ENCODE results near the gene NTRK2.

The NTRK2 gene

GRCh38 chr9:84673806-84674205 lies 4.3 kb downstream of the NTRK2 start:
- Histone ChIP-seq H3K79me1 (ENCODE audit: low read length) (no peaks in the 10 kb centered on the region), H3K36me3 (ENCODE audit: control insufficient read depth in 1 of 2, insufficient read depth in 2 of 2, low read length in 2 of 2) (no peaks in the 10 kb centered on the region), H2BK12ac (ENCODE audit: low read length) (no peak overlapping the region), H3K9ac (ENCODE audit: low read length) (no peak overlapping the region), H3K14ac (ENCODE audit: low read length) (no peak overlapping the region), H3K27me3 (ENCODE audit: insufficient read depth, low read length) (peaks cover 18% of the 10 kb centered on the region), H3K23ac (ENCODE audit: low read length) (no peak overlapping the region), H3K4ac (ENCODE audit: low read depth, low read length) (no peak overlapping the region), H3K4me3 (ENCODE audit: low read depth, low read length) (no peak overlapping the region), H4K91ac (ENCODE audit: low read depth, low read length) (no peak overlapping the region), H2BK120ac (ENCODE audit: insufficient read depth, low read length, poor library complexity) (no peak overlapping the region), H3K4me1 (ENCODE audit: control insufficient read depth in 1 of 2, insufficient read depth in 2 of 2, low read length in 2 of 2) (peaks cover 9 to 18% of the 10 kb centered on the region in 2 experiments), H2AFZ (ENCODE audit: insufficient read depth, low read length, poor library complexity) (no peak overlapping the region), H3K18ac (ENCODE audit: low read length) (no peak overlapping the region), H3K4me2 (ENCODE audit: low read length) (no peak overlapping the region), H4K8ac (ENCODE audit: low read depth, low read length) (no peak overlapping the region), H2BK5ac (ENCODE audit: low read depth, low read length, poor library complexity) (no peak overlapping the region), H3K27ac (ENCODE audit: low read depth, low read length) (no peak overlapping the region), H4K12ac (ENCODE audit: low read depth, low read length) (no peak overlapping the region), H3K79me2 (ENCODE audit: control insufficient read depth, insufficient read depth, low read length, poor library complexity) (no peaks in the 10 kb centered on the region), H3K9me3 (ENCODE audit: insufficient read depth, low read depth, low read length) (peaks cover 1% of the 10 kb centered on the region), H2AK5ac (ENCODE audit: low read length) (no peak overlapping the region)
- WGBS (ENCODE audit: extremely low coverage, insufficient coverage, insufficient read length): no CpG with 5 or more reads among the region's 4 CpGs
- no peak for DNase-seq

- Histone ChIP-seq H3K4me3 (ENCODE audit: low read depth, low read length) (no peak overlapping the region), H3K4me2 (ENCODE audit: low read length) (no peak overlapping the region), H3K18ac (ENCODE audit: low read length) (no peak overlapping the region), H3K79me1 (ENCODE audit: low read length) (no peaks in the 10 kb centered on the region), H4K91ac (ENCODE audit: low read depth, low read length) (no peak overlapping the region), H3K4ac (ENCODE audit: low read depth, low read length) (no peak overlapping the region), H3K14ac (ENCODE audit: low read length) (no peak overlapping the region), H2BK12ac (ENCODE audit: low read length) (no peak overlapping the region), H2AFZ (ENCODE audit: insufficient read depth, low read length, poor library complexity) (no peak overlapping the region), H3K4me1 (ENCODE audit: control insufficient read depth in 1 of 2, insufficient read depth in 2 of 2, low read length in 2 of 2) (peaks cover 0 to 2% of the 10 kb centered on the region in 2 experiments), H2AK5ac (ENCODE audit: low read length) (no peak overlapping the region), H3K9ac (ENCODE audit: low read length) (no peak overlapping the region), H3K27me3 (ENCODE audit: insufficient read depth, low read length) (no peaks in the 10 kb centered on the region), H3K9me3 (ENCODE audit: insufficient read depth, low read depth, low read length) (no peaks in the 10 kb centered on the region), H4K8ac (ENCODE audit: low read depth, low read length) (no peak overlapping the region), H2BK5ac (ENCODE audit: low read depth, low read length, poor library complexity) (no peak overlapping the region), H4K12ac (ENCODE audit: low read depth, low read length) (no peak overlapping the region), H3K79me2 (ENCODE audit: control insufficient read depth, insufficient read depth, low read length, poor library complexity) (no peaks in the 10 kb centered on the region), H2BK120ac (ENCODE audit: insufficient read depth, low read length, poor library complexity) (no peak overlapping the region), H3K23ac (ENCODE audit: low read length) (no peak overlapping the region), H3K27ac (ENCODE audit: low read depth, low read length) (no peak overlapping the region), H3K36me3 (ENCODE audit: control insufficient read depth in 1 of 2, insufficient read depth in 2 of 2, low read length in 2 of 2) (no peaks in the 10 kb centered on the region)
- DNase-seq: no peak
- no CpG with 5 or more reads among the region's 5 CpGs for WGBS (ENCODE audit: extremely low coverage, insufficient coverage, insufficient read length)
These were observed 7.6 kb downstream of the NTRK2 start for GRCh38 chr9:84677080-84677479.

DNA sequence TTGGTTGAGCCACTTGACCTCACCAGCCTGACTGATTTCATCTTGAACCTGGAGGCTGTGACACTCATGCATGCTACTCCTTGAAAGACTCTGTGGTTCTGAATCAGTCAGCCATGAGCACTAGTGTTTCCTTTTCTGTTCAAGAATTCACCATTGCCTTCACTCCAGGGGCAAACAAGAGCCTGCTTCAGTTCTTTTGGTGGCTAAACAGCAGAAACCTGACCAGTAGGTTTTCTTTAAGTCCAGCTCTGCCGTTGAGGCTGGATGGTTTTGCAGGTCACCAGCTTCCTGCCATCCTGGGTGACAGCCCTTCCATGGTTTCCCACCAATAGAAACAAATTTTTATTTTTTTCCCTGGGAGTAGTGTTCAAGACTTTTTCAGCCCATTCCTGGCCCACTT lies 10.0 kb downstream of the NTRK2 start:
- Histone ChIP-seq H2AK5ac (ENCODE audit: low read length) (no peak overlapping the region), H3K14ac (ENCODE audit: low read length) (no peak overlapping the region), H3K23ac (ENCODE audit: low read length) (no peak overlapping the region), H4K12ac (ENCODE audit: low read depth, low read length) (no peak overlapping the region), H3K4me1 (ENCODE audit: control insufficient read depth in 1 of 2, insufficient read depth in 2 of 2, low read length in 2 of 2) (no peaks in the 10 kb centered on the region), H2BK120ac (ENCODE audit: insufficient read depth, low read length, poor library complexity) (no peak overlapping the region), H3K4me3 (ENCODE audit: low read depth, low read length) (no peak overlapping the region), H2BK5ac (ENCODE audit: low read depth, low read length, poor library complexity) (no peak overlapping the region), H4K91ac (ENCODE audit: low read depth, low read length) (no peak overlapping the region), H3K36me3 (ENCODE audit: control insufficient read depth in 1 of 2, insufficient read depth in 2 of 2, low read length in 2 of 2) (no peaks in the 10 kb centered on the region), H4K8ac (ENCODE audit: low read depth, low read length) (no peak overlapping the region), H2AFZ (ENCODE audit: insufficient read depth, low read length, poor library complexity) (no peak overlapping the region), H2BK12ac (ENCODE audit: low read length) (no peak overlapping the region), H3K79me1 (ENCODE audit: low read length) (no peaks in the 10 kb centered on the region), H3K79me2 (ENCODE audit: control insufficient read depth, insufficient read depth, low read length, poor library complexity) (no peaks in the 10 kb centered on the region), H3K4ac (ENCODE audit: low read depth, low read length) (no peak overlapping the region), H3K9ac (ENCODE audit: low read length) (no peak overlapping the region), H3K27me3 (ENCODE audit: insufficient read depth, low read length) (no peaks in the 10 kb centered on the region), H3K27ac (ENCODE audit: low read depth, low read length) (no peak overlapping the region), H3K4me2 (ENCODE audit: low read length) (no peak overlapping the region), H3K9me3 (ENCODE audit: insufficient read depth, low read depth, low read length) (no peaks in the 10 kb centered on the region), H3K18ac (ENCODE audit: low read length) (no peak overlapping the region)
- no CpG with 5 or more reads among the region's 1 CpG for WGBS (ENCODE audit: extremely low coverage, insufficient coverage, insufficient read length)
- no peak for DNase-seq

GRCh38 chr9:84681516-84682285 lies 12.2 kb downstream of the NTRK2 start:
- Histone ChIP-seq H4K12ac (ENCODE audit: low read depth, low read length) (no peak overlapping the region), H3K4ac (ENCODE audit: low read depth, low read length) (no peak overlapping the region), H3K27ac (ENCODE audit: low read depth, low read length) (no peak overlapping the region), H3K9ac (ENCODE audit: low read length) (no peak overlapping the region), H2BK5ac (ENCODE audit: low read depth, low read length, poor library complexity) (no peak overlapping the region), H2BK12ac (ENCODE audit: low read length) (no peak overlapping the region), H4K8ac (ENCODE audit: low read depth, low read length) (no peak overlapping the region), H2AK5ac (ENCODE audit: low read length) (no peak overlapping the region), H3K79me2 (ENCODE audit: control insufficient read depth, insufficient read depth, low read length, poor library complexity) (no peaks in the 10 kb centered on the region), H3K4me3 (ENCODE audit: low read depth, low read length) (no peak overlapping the region), H3K79me1 (ENCODE audit: low read length) (no peaks in the 10 kb centered on the region), H3K27me3 (ENCODE audit: insufficient read depth, low read length) (no peaks in the 10 kb centered on the region), H3K9me3 (ENCODE audit: insufficient read depth, low read depth, low read length) (no peaks in the 10 kb centered on the region), H3K14ac (ENCODE audit: low read length) (no peak overlapping the region), H3K4me1 (ENCODE audit: control insufficient read depth in 1 of 2, insufficient read depth in 2 of 2, low read length in 2 of 2) (no peaks in the 10 kb centered on the region), H2BK120ac (ENCODE audit: insufficient read depth, low read length, poor library complexity) (no peak overlapping the region), H3K23ac (ENCODE audit: low read length) (no peak overlapping the region), H3K18ac (ENCODE audit: low read length) (no peak overlapping the region), H3K36me3 (ENCODE audit: control insufficient read depth in 1 of 2, insufficient read depth in 2 of 2, low read length in 2 of 2) (no peaks in the 10 kb centered on the region), H4K91ac (ENCODE audit: low read depth, low read length) (no peak overlapping the region), H3K4me2 (ENCODE audit: low read length) (no peak overlapping the region), H2AFZ (ENCODE audit: insufficient read depth, low read length, poor library complexity) (no peak overlapping the region)
- no peak for DNase-seq
- 100% methylated on average over 3 of the region's 6 CpGs for WGBS (ENCODE audit: extremely low coverage, insufficient coverage, insufficient read length)

All from trophoblast cell (in vitro differentiated cells and primary cell).